NOMO-1 treated with DMSO at 0.1 percent for 48 hours (cell line): Measurements from ENCODE around the gene ABR.

Experiments
- DNase-seq: peaks from one replicate; lab custom pipeline; 2025; ENCODE audit not compliant: unreplicated experiment; lab: John Stamatoyannopoulos, UW

Gene ABR

GRCh38 chr17:1011138-1011537, 168.6 kb downstream of the ABR start:
- DNase-seq, result no peak

- DNase-seq, result no peak
Observed at GRCh38 chr17:1010586-1010985, 169.2 kb downstream of the ABR start.

DNA sequence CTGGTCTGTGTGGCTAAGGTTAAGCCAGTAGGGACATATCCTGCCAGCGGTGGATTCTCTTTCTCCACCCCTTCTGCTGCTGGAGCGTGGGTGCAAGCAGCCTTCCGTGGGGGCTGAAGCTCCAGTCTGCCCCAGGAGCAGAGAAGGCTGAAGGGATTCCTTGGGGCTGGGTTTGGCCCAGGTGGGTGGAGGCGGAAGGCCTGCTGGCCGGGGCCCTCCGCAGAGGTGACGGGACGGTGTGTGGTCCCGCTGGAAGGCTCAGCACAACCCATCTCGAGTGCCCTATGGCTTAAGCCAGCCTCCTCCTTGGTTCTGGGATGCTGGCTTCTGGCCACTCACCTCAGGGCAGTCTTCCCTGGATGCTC, 169.7 kb downstream of the ABR start:
- DNase-seq, result no peak

- no peak for DNase-seq
Observed at GRCh38 chr17:1009229-1010085, 170.3 kb downstream of the ABR start.

GRCh38 chr17:1008008-1008761, 171.6 kb downstream of the ABR start:
- no peak for DNase-seq

- no peak for DNase-seq
Observed at GRCh38 chr17:1007310-1008007, 172.3 kb downstream of the ABR start.

GRCh38 chr17:1006054-1006453, 173.7 kb downstream of the ABR start:
- DNase-seq, result no peak

DNA sequence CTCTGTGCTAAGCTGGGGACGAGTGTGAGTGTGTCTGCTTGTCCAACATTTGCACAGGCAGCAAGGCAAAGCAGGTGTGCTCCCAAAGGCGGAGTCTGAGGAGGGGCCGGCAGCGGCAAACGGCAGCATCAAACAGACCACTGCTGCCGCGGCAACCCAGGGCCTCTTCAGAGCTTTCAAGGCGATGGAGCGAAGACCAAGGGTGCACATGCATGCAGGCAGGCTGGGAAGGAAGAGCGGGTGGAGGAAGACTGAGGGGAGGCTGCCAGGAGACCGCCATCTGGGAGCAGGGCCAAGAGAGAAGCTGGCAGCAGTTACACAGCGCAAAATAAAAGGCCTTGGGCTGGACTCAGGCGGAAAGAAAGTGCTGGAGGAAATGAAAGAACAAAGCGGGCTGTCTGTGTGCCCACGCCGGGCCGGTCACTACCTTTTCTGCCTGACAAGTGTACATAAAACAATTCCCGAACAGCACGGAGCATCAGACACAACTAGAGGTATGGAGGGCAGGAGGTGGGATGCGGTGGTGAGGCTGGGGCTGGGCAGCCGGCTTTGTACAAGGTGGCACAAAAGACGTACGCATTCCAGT, 174.3 kb downstream of the ABR start:
- no peak for DNase-seq

- no peak for DNase-seq
Observed at GRCh38 chr17:1004769-1005295, 174.9 kb downstream of the ABR start.

GRCh38 chr17:1003972-1004768, 175.6 kb downstream of the ABR start:
- no peak for DNase-seq

DNA sequence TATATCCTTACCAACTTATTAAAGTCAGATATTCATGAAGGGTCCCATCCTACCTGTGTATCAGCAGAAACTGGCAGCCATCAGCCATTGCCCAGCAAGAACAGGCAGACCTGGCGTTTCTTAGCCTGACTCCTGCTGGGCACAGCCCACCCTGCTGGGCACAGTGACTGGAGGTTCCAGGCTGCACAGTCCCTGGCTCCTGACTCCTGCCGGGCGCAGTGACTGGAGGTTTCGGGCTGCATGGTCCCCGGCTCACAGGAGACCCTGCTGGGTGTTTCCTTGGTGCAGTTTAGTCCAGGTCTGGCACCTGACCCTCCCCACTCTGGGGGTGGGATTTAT, 176.2 kb downstream of the ABR start:
- no peak for DNase-seq

DNA sequence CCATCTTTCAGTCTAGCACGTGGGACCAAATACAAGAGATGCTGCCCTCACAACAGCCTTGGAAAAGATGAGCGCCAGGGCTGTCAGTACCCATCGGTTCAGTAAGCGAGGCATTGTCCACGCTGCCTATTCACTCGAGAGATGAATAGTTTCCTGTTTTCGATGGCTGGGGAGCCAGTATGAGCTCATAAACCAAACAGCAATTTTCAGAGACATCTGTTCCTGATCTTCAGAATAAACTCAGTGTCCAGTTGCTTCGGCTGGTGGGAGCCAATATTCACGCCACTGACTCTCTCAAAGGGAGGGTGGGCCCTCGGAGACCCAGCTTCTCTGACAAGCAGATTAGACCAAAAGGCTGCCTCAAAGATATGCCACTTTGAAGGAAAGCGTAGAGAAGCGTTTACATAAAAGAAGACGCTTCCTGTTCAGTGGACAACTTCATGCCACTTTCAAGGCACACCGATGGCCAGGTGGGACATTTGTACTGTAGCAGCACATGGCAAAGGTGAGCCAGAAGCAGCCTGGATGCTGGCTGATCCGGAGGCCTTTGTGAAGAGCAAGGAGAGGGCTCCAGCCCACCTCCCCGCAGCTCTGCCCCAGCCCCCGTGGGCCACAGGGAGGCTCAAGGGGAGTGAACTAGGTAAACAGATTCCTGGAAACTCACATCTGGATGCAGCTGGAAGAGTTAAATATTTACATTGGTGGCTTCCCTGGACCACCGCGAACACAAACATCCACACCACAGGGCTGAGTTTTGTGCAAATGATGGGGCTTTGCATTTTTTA, 176.8 kb downstream of the ABR start:
- DNase-seq, result no peak

DNA sequence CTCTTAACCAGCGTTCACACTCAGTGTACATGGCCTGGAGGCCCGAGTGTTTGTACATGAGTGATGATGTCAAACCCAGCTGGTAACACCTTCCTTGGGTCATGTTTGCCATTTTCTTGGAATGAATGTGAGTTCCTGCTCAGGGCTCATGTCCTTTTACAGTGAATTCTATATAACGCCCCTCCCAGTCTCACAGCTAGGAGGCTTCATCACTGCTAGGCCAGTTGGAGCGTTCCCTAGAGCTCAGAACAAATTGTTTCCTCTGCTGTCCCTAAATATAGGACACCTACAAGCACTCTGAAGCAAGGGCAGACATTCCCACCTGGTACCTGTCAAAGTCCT, 177.4 kb downstream of the ABR start:
- DNase-seq, result no peak

DNA sequence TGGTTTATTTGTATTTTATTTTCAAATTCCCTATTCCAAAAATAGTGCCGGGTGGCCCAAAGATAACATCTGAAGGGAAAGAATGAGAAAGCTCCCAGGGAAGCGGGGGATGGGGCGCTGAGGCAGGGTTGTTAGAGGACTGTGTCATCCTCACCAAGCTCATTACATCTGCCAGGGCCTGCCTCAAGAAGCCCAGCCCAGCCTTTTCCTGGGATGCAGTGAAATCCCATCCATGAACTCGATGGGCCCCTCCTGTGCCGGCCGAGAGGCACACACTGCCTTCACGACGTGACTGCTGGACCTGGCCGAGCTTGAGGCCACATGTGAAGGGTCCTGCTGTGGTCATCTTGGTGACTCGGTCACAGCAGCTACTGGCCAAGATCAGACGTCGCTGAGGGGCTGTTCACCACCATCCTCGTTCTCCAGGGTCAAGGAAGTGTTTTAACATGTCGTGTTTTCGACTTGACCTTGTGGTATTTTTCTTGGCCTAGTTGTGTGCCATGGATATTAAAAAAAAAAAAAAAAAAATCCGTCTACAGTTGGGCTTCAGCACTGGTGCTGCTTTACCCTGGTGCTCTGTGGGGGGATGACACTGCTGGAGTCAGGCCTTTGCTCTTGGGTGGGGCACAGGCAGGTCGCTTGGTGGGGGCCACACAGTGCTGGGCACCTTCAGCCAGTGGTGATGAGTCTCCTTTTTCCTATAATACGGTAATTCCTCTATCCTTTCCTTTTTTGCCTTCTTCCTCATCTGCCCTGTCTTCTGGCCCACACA, 178.0 kb downstream of the ABR start:
- no peak for DNase-seq

DNA sequence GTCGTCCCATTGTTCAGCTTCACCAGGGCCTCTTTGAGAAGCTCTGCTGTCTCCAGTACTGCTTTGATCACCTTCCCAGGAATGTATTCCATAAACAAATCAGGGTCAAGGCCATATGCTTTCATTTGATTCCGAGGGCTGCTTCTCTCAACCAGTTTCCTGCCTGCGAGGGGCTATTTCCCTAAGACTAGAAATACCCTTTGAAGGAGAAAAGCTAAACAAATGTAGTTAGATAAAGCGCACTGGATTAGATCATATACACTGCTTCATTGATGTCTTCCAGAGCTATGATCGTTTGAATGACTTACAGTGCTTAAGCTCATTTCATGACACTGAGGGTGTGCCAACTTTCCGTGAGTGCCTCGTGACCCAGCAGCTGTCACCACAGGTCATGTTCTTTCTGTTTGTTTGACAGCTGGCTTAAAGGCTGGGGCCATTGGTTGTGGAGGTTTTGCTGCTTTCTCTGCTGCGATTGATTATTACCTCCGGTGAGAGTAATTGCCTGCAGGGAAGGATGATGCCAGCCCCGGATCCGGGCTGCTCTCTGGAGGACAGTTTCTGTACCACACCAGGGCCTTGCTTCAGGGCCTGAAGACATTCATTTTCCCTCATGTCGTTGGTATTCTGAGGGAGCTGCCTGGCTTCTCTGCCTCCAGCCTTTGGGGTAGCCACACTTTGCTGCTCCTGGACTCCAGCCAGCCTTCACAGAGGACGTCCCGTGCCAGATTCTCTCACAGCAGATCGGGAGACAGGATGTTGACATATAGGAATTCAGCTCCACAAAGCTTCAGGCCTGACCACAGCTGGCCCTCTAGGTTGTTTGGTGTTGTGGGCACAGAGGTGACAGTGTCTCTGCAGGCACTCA, 179.0 kb downstream of the ABR start:
- DNase-seq, result no peak

DNA sequence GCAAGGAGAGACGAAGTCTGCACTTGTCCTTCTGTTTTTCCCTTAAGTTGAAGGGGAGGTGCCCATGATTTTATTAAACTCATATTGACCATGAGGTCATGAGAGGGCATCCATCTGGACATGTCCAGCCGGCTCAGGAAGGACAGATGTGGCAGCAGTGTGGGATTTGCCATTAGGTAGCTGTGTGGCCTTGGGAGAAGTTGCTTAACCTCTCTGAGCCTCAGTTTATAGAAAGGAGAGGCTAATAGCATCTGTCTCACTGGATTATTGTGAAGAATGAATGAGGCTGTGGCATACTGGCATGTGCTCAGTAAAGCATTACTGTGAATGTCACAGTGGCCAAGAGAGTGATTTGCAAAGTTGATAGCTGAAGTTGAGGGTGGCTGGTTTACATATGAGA, 181.7 kb downstream of the ABR start:
- no peak for DNase-seq

GRCh38 chr17:996554-997344, 183.0 kb downstream of the ABR start, which contains the start of gene TIMM22:
TIMM22 (plus strand) TSS chr17:997129; CDS start chr17:997143, 14 bp downstream.
- DNase-seq, result peak; percentile 96
